Loucy (cell line): Measurements from ENCODE around the gene RAD50.
A peak's percentile ranks its signal among the peaks of the same experiment; 100 is the strongest.
"Not testable (repeated sequence)": the region's sequence is repeated elsewhere in the genome, so short reads cannot be mapped to it uniquely, and the experiment has no call there.

Experiments
- H2AFZ ChIP-seq: fragments of 200-600 bp; sonication (generic); 2 replicates; pipeline ENCODE4 v1.6.0; 2016; ENCODE audit warnings: antibody characterized with exemption, mild to moderate bottlenecking, low read length, moderate library complexity
- H3F3A ChIP-seq: fragments of 200-600 bp; 2 replicates; pipeline ENCODE4 v1.6.0; 2016; ENCODE audit warnings: antibody characterized with exemption, low read depth, mild to moderate bottlenecking
- H3K27me3 ChIP-seq: fragments of 200-600 bp; sonication (generic); 2 replicates; pipeline ENCODE4 v1.6.1; 2014; ENCODE audit warnings: low read length, mild to moderate bottlenecking; ENCODE audit not compliant: insufficient read depth, poor library complexity, severe bottlenecking
- H3K36me3 ChIP-seq: fragments of 200-600 bp; sonication (generic); 2 replicates; pipeline ENCODE4 v1.6.1; 2016; ENCODE audit warnings: low read length; ENCODE audit not compliant: insufficient read depth
- H3K4me1 ChIP-seq: fragments of 200-600 bp; sonication (generic); 2 replicates; pipeline ENCODE4 v1.5.1; 2014; ENCODE audit warnings: low read length, mild to moderate bottlenecking; ENCODE audit not compliant: insufficient read depth, poor library complexity, severe bottlenecking
- H3K4me2 ChIP-seq: fragments of 200-600 bp; sonication (generic); 2 replicates; pipeline ENCODE4 v1.6.0; 2014; ENCODE audit warnings: antibody characterized with exemption, low read length, low read depth, mild to moderate bottlenecking; ENCODE audit not compliant: poor library complexity, severe bottlenecking
- H3K4me3 ChIP-seq: fragments of 200-600 bp; sonication (generic); 2 replicates; pipeline ENCODE4 v1.5.1; 2014; ENCODE audit warnings: low read length, mild to moderate bottlenecking, mixed read lengths; ENCODE audit not compliant: poor library complexity, severe bottlenecking
- H3K79me2 ChIP-seq: fragments of 200-600 bp; sonication (generic); 2 replicates; pipeline ENCODE4 v1.6.1; 2014; ENCODE audit warnings: low read length; ENCODE audit not compliant: insufficient read depth
- H3K9ac ChIP-seq: fragments of 200-600 bp; sonication (generic); 2 replicates; pipeline ENCODE4 v1.6.0; 2014; ENCODE audit warnings: mild to moderate bottlenecking, low read depth, low read length, moderate library complexity; ENCODE audit not compliant: poor library complexity, severe bottlenecking
- H3K9me2 ChIP-seq: fragments of 200-600 bp; sonication (generic); replicated peaks from 2 replicates; pipeline ENCODE4 v1.6.1; 2016; ENCODE audit warnings: low read depth, low read length, mixed read lengths
- H3K9me3 ChIP-seq: fragments of 200-600 bp; sonication (generic); 2 replicates; pipeline ENCODE4 v1.6.1; 2014; ENCODE audit warnings: mild to moderate bottlenecking, antibody characterized with exemption, low read length, low read depth; ENCODE audit not compliant: insufficient read depth
- H4K20me1 ChIP-seq: fragments of 200-600 bp; sonication (generic); 2 replicates; pipeline ENCODE4 v1.6.0; 2014; ENCODE audit warnings: antibody characterized with exemption, low read length, mild to moderate bottlenecking; ENCODE audit not compliant: insufficient read depth, poor library complexity, severe bottlenecking
- CTCF ChIP-seq: fragments of 200-600 bp; sonication (generic); conservative IDR thresholded peaks from 2 replicates; pipeline ENCODE4 v1.5.1; 2014; ENCODE audit warnings: mild to moderate bottlenecking, antibody characterized with exemption, low read length
- EZH2phosphoT487 ChIP-seq: fragments of 200-600 bp; IDR thresholded peaks from 2 replicates; pipeline ENCODE4 v1.6.1; 2018; ENCODE audit warnings: antibody characterized with exemption, mild to moderate bottlenecking, moderate library complexity, borderline replicate concordance

Gene RAD50

GRCh38 chr5:132543472-132544201 is 13.1 kb upstream of the RAD50 start, which contains the start of gene IL5:
TSS of gene IL5 (minus strand) at chr5:132543522. CDS start at chr5:132543478, 44 bp downstream.
- Histone ChIP-seq H3K9me2 (no peaks in the 10 kb centered on the region), H3K27me3 (no peaks in the 10 kb centered on the region), H3K36me3 (no peaks in the 10 kb centered on the region), H3K4me3 (no peak within 1 kb of the TSS), H3K79me2 (no peaks in the 10 kb centered on the region), H3K4me2 (no peak within 1 kb of the TSS), H3K9ac (no peak within 1 kb of the TSS), H2AFZ (0 out of 2 replicates have a peak within 1 kb of the TSS, but pooled peaks have one; percentile 12), H3K9me3 (no peaks in the 10 kb centered on the region), H3F3A (no peaks in the 10 kb centered on the region), H4K20me1 (no peaks in the 10 kb centered on the region), H3K4me1 (no peaks in the 10 kb centered on the region)
- TF ChIP-seq EZH2phosphoT487 (no peak), CTCF (no peak)

DNA sequence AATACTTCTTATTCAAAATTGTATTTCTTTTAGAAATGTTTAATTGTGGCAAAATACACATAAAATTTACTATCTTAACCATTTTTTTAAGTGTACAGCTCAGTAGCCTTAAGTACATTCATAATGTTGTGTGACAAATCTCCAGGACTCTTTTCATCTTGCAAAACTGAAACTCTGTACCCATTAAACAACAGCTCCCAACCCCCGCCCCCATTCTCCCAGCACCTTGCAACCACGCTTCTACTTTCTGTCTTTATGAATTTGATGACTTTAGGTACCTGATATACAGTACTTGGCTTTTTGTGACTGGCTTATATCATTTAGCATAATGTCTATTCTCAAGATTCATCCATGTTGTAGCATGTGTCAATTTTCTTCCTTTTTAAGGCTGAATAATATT is 10.7 kb upstream of the RAD50 start:
- Histone ChIP-seq H3K4me1 (no peaks in the 10 kb centered on the region), H3F3A (no peaks in the 10 kb centered on the region), H4K20me1 (no peaks in the 10 kb centered on the region), H2AFZ (no peak overlapping the region), H3K9me3 (no peaks in the 10 kb centered on the region), H3K79me2 (no peaks in the 10 kb centered on the region), H3K4me2 (no peak overlapping the region), H3K9me2 (no peaks in the 10 kb centered on the region), H3K4me3 (no peak overlapping the region), H3K36me3 (no peaks in the 10 kb centered on the region), H3K27me3 (no peaks in the 10 kb centered on the region), H3K9ac (no peak overlapping the region)
- TF ChIP-seq CTCF (no peak), EZH2phosphoT487 (no peak)

- no peak overlapping the region for H2AFZ ChIP-seq
- H3K9me2 ChIP-seq = no peaks in the 10 kb centered on the region
- no peaks in the 10 kb centered on the region for H3K9me3 ChIP-seq
- H3K4me3 ChIP-seq = no peak overlapping the region
- H3K4me2 ChIP-seq = no peak overlapping the region
- TF ChIP-seq CTCF (no peak), EZH2phosphoT487 (no peak)
- no peaks in the 10 kb centered on the region for H3F3A ChIP-seq
- no peaks in the 10 kb centered on the region for H3K4me1 ChIP-seq
- H3K27me3 ChIP-seq = no peaks in the 10 kb centered on the region
- no peak overlapping the region for H3K9ac ChIP-seq
- no peaks in the 10 kb centered on the region for H3K79me2 ChIP-seq
- H3K36me3 ChIP-seq = no peaks in the 10 kb centered on the region
- no peaks in the 10 kb centered on the region for H4K20me1 ChIP-seq
These were observed 9.5 kb upstream of the RAD50 start for GRCh38 chr5:132547269-132547668.

GRCh38 chr5:132548834-132549233 is 7.9 kb upstream of the RAD50 start:
- H2AFZ ChIP-seq, H3K27me3 ChIP-seq, H4K20me1 ChIP-seq, H3K36me3 ChIP-seq, H3K4me2 ChIP-seq, H3K9me3 ChIP-seq, H3K79me2 ChIP-seq, H3K9me2 ChIP-seq, H3K4me3 ChIP-seq, H3K4me1 ChIP-seq, H3F3A ChIP-seq, H3K9ac ChIP-seq: not testable (repeated sequence)
